Stimulated activated CD4-positive, alpha-beta T cell treated with anti-CD3 and anti-CD28 coated beads, Interleukin-2, amount 100 ng/mL, for 24 hours (primary cell): ENCODE data around the gene FBXO36.
"Not testable (repeated sequence)": the region's sequence is repeated elsewhere in the genome, so short reads cannot be mapped to it uniquely, and the experiment has no call there.

Experiments
- DNase-seq, 2 donors: peaks; one replicate each; pipeline ENCODE4 v3.0.0-alpha.2; 2020

Gene FBXO36

DNA sequence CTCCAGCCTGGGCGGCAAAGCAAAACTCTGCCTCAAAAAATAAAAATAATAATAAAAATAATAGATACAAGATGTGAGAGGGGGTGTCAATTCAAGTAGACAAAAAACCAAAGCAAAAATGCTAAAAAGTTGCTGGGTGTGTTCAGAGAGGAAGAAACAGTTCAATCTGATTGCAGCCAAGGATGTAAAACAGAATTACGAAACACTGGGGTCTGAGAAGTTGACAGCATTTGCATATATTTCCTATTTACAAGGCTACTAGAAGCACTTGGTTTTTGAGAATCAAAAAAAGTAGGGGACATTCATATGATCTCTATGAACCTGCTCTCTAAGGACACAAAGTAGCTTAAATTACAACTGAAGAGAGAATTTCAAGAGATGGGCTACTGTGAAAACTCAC, 8.1 kb upstream of the FBXO36 start:
- DNase-seq = no peak

DNA sequence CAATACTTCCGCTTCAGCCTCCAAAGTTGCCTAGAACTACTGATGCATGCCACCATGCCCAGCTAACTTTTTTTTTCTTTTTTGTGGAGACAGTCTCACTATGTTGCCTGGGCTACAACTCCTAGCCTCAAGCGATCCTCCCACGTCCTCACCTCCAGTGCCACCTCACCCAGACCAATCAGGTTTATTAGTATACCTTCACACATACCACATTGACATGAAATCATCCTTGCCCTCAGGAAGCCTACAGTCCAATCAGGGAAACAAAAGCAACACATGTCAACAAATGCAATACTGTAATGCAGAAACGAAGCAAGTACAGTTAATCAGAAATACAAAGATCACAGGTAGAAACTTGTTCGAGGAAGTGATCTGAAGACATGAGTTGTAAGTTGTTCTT, 4.5 kb upstream of the FBXO36 start:
- DNase-seq = no peak

DNA sequence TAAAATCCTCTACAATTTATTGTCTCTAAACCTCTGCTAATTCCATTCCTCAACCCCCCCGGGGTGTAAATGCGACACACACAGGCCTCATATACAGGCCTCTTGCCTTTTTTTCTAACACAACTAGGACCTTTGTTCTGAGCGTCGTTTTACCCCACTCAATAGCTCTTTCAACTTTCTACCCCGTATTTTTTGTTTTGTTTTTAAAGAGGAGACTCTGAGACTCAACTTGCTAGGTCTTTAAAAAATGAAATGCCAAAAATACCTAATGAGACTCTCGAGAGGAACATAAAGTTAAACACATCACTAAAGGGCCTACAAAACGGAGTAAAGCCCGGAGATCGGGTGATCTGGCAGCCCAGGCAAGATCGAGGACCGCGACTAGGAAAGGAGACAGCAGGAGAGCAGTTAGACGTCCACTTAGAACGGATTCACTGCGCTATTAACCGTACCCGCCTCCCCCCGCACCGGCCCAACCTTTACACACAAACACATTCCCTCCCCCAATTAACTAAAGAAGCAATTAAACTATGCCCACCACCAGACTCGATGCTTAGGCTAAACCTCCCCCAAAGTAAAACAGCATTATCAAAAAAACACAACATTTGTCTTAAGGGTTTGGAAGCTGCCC, 2.2 kb upstream of the FBXO36 start:
- DNase-seq = peak; percentile 25 to 38

DNA sequence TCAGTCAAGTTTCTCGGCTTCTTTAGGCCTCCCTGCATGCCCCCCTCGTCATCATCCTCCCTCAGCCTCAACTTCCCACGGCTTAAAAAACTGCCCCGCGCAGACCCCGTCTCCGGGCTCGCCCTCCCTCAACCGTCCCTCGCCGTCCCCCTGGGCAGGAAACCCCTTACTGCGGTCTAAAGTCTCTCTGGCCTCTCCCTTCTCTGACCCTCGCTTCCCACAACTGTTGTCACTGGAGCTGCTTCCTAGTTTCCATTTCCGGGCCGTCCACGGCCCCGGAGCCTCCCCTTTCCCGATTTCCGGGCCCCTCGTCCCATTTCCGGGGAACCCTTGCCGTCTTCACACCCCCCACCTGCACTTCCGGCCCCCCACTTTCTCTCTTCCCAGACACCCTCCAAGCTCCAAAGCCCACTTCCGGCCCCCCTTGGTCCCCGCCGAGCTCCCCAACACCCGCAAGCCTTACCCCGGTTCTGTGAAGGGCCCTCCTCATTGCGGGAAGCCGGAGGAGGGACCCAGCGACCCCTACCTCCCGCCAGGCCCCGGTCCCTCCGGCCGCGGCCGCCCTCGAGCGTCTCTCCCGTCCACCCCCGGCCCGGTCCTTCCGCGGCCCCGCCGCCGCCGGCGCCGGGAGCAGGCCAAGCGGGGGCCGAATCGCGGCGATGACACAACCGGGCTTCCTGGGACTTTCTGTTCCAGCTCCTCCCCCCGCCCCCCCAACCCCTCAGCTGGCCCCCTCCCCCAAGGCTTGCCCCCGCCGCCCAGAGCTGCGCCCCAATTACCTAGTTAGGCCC, 1.0 kb upstream of the FBXO36 start:
- peak; percentile 64 to 70 for DNase-seq

DNA sequence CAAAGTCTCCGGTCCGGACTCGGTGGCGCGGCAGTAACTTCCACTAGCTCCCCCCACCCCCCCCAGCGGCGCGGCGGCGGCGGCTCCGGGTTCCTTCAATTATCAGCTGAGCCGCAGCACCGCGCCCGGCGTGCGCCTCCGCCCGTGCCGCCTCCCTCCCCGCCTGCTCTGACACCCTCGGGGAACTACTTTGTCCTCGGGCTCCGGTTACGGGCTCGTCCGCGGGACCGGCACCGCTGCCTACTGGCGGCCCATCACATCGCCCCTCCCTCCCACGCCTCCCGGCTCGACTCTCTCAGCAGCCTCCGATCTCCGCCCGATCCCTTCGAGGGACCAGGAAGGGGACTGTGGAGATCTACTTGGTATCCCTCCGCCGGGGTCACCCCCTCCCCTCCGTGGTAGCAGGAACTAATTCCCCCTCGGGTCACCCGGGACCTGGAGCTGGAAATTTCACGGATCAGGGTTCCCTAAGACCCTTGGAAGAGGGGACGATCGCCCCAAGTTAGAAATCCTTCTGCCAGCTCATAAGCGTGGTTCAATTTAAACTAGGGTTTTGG, 333 bp upstream of the FBXO36 start, which contains the start of gene TRIP12:
Gene TRIP12, minus strand, starts transcription at position 118 of the 557 bp plus-strand sequence. CDS start 41,930 bp downstream, outside the sequence.
- peak; percentile 87 to 88 for DNase-seq

GRCh38 chr2:229924541-229924940, 2.2 kb downstream of the FBXO36 start:
- not testable (repeated sequence) for DNase-seq

DNA sequence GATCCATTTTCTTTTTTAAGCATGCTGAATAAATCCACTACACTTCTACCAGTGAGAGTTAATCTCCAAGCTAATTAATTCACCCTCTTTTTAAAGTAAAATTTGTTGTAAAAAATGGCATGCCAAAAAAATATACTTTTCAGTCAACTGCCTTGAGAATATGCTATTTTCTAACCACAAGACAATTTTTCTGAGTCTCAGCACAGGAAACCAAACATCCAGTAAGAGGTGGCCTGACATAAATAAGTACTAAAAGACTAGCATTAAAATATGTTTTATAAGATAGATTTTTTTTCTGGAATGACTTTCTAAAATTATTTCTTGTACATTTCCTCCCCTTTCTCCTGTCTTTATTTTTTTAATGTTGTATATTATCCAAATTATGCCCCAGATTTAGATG, 2.9 kb downstream of the FBXO36 start:
- no peak for DNase-seq

- DNase-seq = no peak
These were observed 5.6 kb downstream of the FBXO36 start for GRCh38 chr2:229927817-229928321.

GRCh38 chr2:229930656-229931055, 8.4 kb downstream of the FBXO36 start:
- no peak for DNase-seq

DNA sequence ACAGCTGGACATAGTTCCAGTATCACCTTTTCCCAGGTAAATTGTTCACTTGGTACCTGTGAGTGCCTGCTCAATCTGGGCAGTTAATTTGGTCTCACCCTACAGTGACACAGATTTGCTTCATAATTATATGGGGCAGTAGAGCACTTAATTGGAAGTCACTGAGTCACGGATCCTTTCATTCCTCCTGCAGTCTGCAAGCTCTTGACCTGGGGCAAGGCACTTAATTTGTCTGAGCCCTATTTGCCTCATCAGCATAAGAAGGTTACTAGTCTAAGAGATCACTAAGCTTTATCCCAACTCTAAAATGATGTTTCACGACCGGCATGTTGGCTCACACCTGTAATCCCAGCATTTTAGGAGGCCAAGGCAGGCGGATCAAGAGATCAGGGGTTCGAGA, 8.9 kb downstream of the FBXO36 start:
- DNase-seq = no peak

DNA sequence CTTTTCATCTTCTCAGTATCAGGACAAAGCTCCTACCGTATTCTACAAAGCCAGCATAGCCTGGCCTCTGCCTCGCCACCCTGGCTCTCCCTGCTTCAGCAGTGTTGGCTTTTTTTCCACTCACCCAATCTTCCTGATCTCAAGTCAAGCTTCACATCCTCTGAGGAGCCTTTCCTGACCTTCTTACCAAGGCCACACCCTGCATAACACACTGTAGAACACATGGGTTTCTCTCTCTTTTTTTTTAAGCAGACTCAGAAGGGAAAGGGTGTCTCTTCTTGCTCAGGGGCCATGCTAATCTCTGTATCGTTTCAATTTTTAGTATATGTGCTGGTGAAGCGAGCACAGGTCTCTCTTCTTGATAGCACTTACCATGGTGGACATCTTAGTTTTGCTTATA, 15.2 kb downstream of the FBXO36 start:
- DNase-seq = no peak

GRCh38 chr2:229942671-229943070, 20.4 kb downstream of the FBXO36 start:
- no peak for DNase-seq

GRCh38 chr2:229943171-229943570, 20.9 kb downstream of the FBXO36 start:
- DNase-seq = no peak

- no peak for DNase-seq
These were observed 21.6 kb downstream of the FBXO36 start for GRCh38 chr2:229943770-229944449.

GRCh38 chr2:229945975-229946374, 23.7 kb downstream of the FBXO36 start:
- DNase-seq = no peak

GRCh38 chr2:229947544-229947943, 25.2 kb downstream of the FBXO36 start:
- no peak for DNase-seq

GRCh38 chr2:229952256-229952835, 30.0 kb downstream of the FBXO36 start:
- no peak for DNase-seq

DNA sequence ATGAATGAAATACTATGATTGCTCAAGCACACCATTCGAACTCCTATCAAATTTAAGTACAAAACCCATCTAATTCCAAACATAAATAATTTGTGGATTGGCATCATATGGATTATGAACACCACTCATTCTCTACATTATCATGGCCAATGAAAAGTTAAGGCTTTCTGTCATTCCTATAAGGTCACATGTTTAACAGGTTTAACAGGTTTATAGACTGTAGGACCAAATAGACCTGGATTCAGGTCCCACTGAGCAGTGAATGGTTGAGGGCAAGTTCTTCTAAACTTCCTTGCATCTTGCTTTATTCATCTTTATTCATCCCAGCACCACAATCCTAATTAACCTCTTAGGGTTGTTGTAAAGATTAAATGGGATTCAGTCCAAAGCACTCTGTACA, 33.4 kb downstream of the FBXO36 start:
- no peak for DNase-seq

GRCh38 chr2:229956491-229956890, 34.2 kb downstream of the FBXO36 start:
- no peak for DNase-seq

GRCh38 chr2:229963596-229963995, 41.3 kb downstream of the FBXO36 start:
- not testable (repeated sequence) for DNase-seq

GRCh38 chr2:229969921-229970320, 47.6 kb downstream of the FBXO36 start:
- DNase-seq = no peak

DNA sequence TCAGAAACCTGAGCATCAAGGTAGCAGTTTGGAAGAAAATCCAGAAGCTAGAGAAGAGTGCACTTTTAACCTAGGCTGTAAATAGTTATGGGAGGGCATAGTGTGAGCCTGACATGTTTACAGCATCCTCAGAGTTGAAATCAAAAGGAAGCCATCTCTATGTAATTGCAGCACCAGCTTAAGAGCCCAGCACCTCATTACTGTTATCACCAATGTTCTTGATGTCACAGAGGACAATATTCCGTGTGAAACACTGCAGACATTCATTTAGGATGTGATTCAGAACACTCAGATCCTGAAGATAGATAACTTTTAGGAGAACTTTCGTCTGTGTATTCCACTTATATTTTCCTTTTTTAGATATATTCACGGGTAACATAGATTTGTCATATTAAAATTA, 48.1 kb downstream of the FBXO36 start:
- no peak for DNase-seq

DNA sequence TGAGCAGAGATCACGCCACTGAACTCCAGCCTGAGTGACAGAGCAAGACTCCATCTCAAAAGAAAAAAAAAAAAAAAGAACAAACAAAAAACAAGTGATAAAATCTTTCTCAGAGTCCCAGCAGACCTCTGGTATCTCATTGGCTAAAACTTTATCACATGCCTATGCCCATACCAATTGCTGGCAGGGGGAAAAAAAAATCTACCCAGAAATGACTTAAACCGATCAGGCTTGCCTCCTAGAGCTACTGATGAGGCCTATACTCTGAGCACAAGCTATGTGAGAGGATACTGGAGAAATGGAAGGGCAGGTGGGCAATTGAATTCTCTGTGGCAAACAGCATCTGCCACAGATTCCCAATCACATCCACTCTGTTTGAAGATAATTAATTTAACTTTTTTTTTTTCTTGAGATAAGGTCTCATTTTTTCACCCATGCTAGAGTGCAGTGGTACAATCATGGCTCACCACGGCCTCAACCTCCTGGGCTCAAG, 49.0 kb downstream of the FBXO36 start:
- DNase-seq = no peak
